Measurements from ENCODE around the gene ENDOG. TPM values are rescaled to one million over a fixed set of nuclear protein-coding genes. Genes with fewer than 3 reads are reported as not detected.
"Not testable (repeated sequence)": the region's sequence is repeated elsewhere in the genome, so short reads cannot be mapped to it uniquely, and the experiment has no call there.

ENDOG gene
- total RNA-seq, 3 donors from 2014 or later (not counting 1 experiment from before 2014, with no cell fraction given) = 6.7 to 12.5 (median 8.3) TPM

DNA sequence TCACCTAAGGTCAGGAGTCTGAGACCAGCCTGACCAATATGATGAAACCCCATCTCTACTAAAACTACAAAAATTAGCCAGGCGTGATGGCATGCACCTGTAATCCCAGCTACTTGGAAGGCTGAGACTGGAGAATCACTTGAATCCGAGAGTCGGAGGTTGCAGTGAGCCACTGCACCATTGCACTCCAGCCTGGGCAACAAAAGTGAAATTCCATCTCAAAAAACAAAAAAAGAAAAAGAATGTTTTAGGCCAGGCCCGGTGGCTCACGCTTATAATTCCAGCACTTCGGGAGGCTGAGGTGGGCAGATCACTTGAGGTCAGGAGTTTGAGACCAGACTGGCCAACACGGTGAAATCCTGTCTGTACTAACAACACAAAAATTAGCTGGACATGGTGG is 40.2 kb downstream of the ENDOG start:
- H3K27ac Mint-ChIP-seq; H3K9me3 Mint-ChIP-seq; H3K27me3 Mint-ChIP-seq (ENCODE audit: low read depth in 2 of 2); H3K4me1 ChIP-seq (ENCODE audit: control insufficient read depth, insufficient read depth, low read length); H3K36me3 Mint-ChIP-seq; H3K27me3 ChIP-seq (ENCODE audit: control insufficient read depth, insufficient read depth, low read length); H3K27ac ChIP-seq (ENCODE audit: low read length); H3K4me3 Mint-ChIP-seq; DNase-seq; H3K36me3 ChIP-seq (ENCODE audit: control insufficient read depth, insufficient read depth, low read length); H3K9me3 ChIP-seq (ENCODE audit: control insufficient read depth, insufficient read depth, low read length); H3K4me3 ChIP-seq (ENCODE audit: low read length); H3K4me1 Mint-ChIP-seq; intact Hi-C loops (cut with micrococcal nuclease); ATAC-seq: not testable (repeated sequence)
- WGBS (ENCODE audit: insufficient coverage) = 96% methylated on average over 7 of the region's 7 CpGs

DNA sequence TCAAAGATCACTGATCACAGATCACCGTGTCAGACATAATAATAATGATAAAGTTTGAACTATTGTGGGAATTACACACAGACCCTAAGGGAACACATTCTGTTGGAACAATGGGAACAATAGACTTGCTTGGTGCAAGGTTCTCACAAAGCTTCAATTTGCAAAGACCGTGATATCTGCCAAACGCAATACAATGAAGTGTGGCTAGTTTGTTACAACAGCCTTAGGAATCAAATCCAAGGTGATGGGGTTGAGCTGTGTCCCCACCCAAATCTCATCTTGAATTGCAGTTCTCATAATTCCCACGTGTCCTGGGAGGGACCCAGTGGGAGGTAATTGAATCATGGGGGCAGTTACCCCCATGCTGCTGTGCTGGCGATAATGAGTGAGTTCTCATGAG is 42.6 kb downstream of the ENDOG start:
- H3K27ac Mint-ChIP-seq = no peak overlapping the region

DNA sequence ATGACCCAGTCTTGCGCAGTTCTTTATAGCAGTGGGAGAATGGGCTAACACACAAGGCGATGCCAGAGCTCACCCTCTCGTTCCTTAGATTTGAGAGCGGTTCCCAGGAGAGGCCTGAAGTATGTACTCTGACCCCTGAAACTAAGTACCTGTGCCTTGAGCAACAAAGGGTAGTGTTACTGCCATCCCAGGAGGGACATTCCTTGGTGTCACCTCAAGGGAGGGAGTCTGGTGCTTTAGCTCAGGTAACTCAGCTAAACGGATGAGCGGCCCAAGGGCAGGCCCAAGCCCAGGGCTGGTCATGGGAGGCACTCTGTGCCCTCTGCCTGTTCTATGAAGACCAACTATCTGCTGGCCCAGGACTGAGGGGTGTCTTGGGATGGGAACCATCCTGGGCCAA is 43.2 kb downstream of the ENDOG start:
- ATAC-seq (no peak), DNase-seq (no peak)
- H3K4me1 Mint-ChIP-seq = peaks cover 0 to 6% of the 10 kb centered on the region in 2 donors
- H3K27ac Mint-ChIP-seq = no peak overlapping the region
- H3K27me3 Mint-ChIP-seq (ENCODE audit: low read depth in 2 of 2) = no peaks in the 10 kb centered on the region
- H3K9me3 Mint-ChIP-seq = no peaks in the 10 kb centered on the region
- TF ChIP-seq, protein P1, sequence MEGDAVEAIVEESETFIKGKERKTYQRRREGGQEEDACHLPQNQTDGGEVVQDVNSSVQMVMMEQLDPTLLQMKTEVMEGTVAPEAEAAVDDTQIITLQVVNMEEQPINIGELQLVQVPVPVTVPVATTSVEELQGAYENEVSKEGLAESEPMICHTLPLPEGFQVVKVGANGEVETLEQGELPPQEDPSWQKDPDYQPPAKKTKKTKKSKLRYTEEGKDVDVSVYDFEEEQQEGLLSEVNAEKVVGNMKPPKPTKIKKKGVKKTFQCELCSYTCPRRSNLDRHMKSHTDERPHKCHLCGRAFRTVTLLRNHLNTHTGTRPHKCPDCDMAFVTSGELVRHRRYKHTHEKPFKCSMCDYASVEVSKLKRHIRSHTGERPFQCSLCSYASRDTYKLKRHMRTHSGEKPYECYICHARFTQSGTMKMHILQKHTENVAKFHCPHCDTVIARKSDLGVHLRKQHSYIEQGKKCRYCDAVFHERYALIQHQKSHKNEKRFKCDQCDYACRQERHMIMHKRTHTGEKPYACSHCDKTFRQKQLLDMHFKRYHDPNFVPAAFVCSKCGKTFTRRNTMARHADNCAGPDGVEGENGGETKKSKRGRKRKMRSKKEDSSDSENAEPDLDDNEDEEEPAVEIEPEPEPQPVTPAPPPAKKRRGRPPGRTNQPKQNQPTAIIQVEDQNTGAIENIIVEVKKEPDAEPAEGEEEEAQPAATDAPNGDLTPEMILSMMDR (IDR thresholded peaks at IDR 0.05) = no peak
- H3K4me3 Mint-ChIP-seq = no peak overlapping the region
- no peak overlapping the region for H3K4me3 ChIP-seq (ENCODE audit: low read length)
- no peaks in the 10 kb centered on the region for H3K36me3 ChIP-seq (ENCODE audit: control insufficient read depth, insufficient read depth, low read length)
- peaks cover 5% of the 10 kb centered on the region for H3K4me1 ChIP-seq (ENCODE audit: control insufficient read depth, insufficient read depth, low read length)
- no peaks in the 10 kb centered on the region for H3K9me3 ChIP-seq (ENCODE audit: control insufficient read depth, insufficient read depth, low read length)
- no peaks in the 10 kb centered on the region for H3K36me3 Mint-ChIP-seq
- WGBS (ENCODE audit: insufficient coverage) = 81% methylated on average over 6 of the region's 6 CpGs
- H3K27ac ChIP-seq (ENCODE audit: low read length) = no peak overlapping the region
- intact Hi-C loops (cut with micrococcal nuclease) = loop anchor here (5.0 kb wide), 1 partner anchor 86 kb away; the partner anchor contains the start of genes DOLK and NUP188
- H3K27me3 ChIP-seq (ENCODE audit: control insufficient read depth, insufficient read depth, low read length) = no peaks in the 10 kb centered on the region

More for the DNA sequence above, 42.6 kb downstream of the ENDOG start:
- H3K27me3 ChIP-seq (ENCODE audit: control insufficient read depth, insufficient read depth, low read length) = no peaks in the 10 kb centered on the region
- Mint-ChIP-seq H3K4me1 (peaks cover 0 to 6% of the 10 kb centered on the region in 2 donors), H3K4me3 (no peak overlapping the region), H3K27me3 (ENCODE audit: low read depth in 2 of 2) (no peaks in the 10 kb centered on the region), H3K36me3 (no peaks in the 10 kb centered on the region), H3K9me3 (no peaks in the 10 kb centered on the region)
- H3K27ac ChIP-seq (ENCODE audit: low read length) = no peak overlapping the region
- WGBS (ENCODE audit: insufficient coverage) = 95% methylated on average over 5 of the region's 5 CpGs
- H3K36me3 ChIP-seq (ENCODE audit: control insufficient read depth, insufficient read depth, low read length) = no peaks in the 10 kb centered on the region
- ATAC-seq (no peak), DNase-seq (no peak)
- H3K4me1 ChIP-seq (ENCODE audit: control insufficient read depth, insufficient read depth, low read length) = peaks cover 5% of the 10 kb centered on the region
- no peaks in the 10 kb centered on the region for H3K9me3 ChIP-seq (ENCODE audit: control insufficient read depth, insufficient read depth, low read length)
- intact Hi-C loops (cut with micrococcal nuclease) = loop anchor here (5.0 kb wide), 1 partner anchor 86 kb away; the partner anchor contains the start of genes DOLK and NUP188
- TF ChIP-seq, protein P1 (IDR thresholded peaks at IDR 0.05) = no peak
- no peak overlapping the region for H3K4me3 ChIP-seq (ENCODE audit: low read length)

DNA sequence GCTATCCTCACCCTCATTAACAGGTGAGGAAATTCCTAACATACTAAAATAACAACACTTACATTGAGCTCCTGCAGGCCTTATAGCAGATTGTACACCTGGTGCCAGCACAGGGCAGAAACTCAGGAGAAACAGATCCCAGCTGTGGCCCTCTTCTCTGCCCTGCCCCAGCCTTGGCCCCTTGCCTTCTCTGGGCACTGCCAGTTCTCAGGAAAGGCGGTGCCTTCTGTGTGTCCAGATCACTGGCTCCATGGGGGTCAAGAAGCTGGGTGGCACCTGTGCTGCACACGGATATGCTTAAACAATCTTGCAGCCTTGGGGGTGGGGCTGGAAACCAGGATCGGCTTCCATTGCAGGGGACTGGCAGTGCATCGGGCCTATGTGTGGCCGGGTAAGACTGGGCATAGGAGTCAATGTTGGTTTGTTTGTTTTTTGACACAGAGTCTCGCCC is 44.1 kb downstream of the ENDOG start:
- H3K36me3 Mint-ChIP-seq = no peaks in the 10 kb centered on the region
- intact Hi-C loops (cut with micrococcal nuclease) = loop anchor here (5.0 kb wide), 1 partner anchor 85 kb away; the partner anchor contains the start of genes DOLK and NUP188

More for the DNA sequence above, 44.1 kb downstream of the ENDOG start:
- H3K4me3 Mint-ChIP-seq = no peak overlapping the region
- TF ChIP-seq, protein P1 (IDR thresholded peaks at IDR 0.05) = no peak
- H3K9me3 Mint-ChIP-seq = no peaks in the 10 kb centered on the region
- no peaks in the 10 kb centered on the region for H3K36me3 ChIP-seq (ENCODE audit: control insufficient read depth, insufficient read depth, low read length)
- no peak for ATAC-seq
- H3K27me3 ChIP-seq (ENCODE audit: control insufficient read depth, insufficient read depth, low read length) = no peaks in the 10 kb centered on the region
- no peaks in the 10 kb centered on the region for H3K9me3 ChIP-seq (ENCODE audit: control insufficient read depth, insufficient read depth, low read length)
- 95% methylated on average over 6 of the region's 6 CpGs for WGBS (ENCODE audit: insufficient coverage)
- peaks cover 5% of the 10 kb centered on the region for H3K4me1 ChIP-seq (ENCODE audit: control insufficient read depth, insufficient read depth, low read length)
- H3K27ac ChIP-seq (ENCODE audit: low read length) = no peak overlapping the region
- peaks cover 0 to 6% of the 10 kb centered on the region in 2 donors for H3K4me1 Mint-ChIP-seq
- H3K27me3 Mint-ChIP-seq (ENCODE audit: low read depth in 2 of 2) = no peaks in the 10 kb centered on the region
- H3K27ac Mint-ChIP-seq = no peak overlapping the region
- no peak overlapping the region for H3K4me3 ChIP-seq (ENCODE audit: low read length)
- DNase-seq = no peak
